ENCODE results near the gene CLECL1. TPM values are rescaled to one million over a fixed set of nuclear protein-coding genes. Genes with fewer than 3 reads are reported as not detected.
"Not testable (repeated sequence)": the region's sequence is repeated elsewhere in the genome, so short reads cannot be mapped to it uniquely, and the experiment has no call there.

Gene CLECL1
- polyA plus RNA-seq, 1 donor from 2014 or later: not detected

GRCh38 chr12:9682508-9682907 is 50.4 kb downstream of the CLECL1 start:
- not testable (repeated sequence) for H3K27ac ChIP-seq (ENCODE audit: low read length); H3K9me3 ChIP-seq (ENCODE audit: low read length); H2AFZ ChIP-seq (ENCODE audit: low read depth, low read length); H3F3A ChIP-seq (ENCODE audit: insufficient read depth, low read length, poor library complexity, severe bottlenecking); H3K4me3 ChIP-seq (ENCODE audit: low read length); H3K9me2 ChIP-seq (ENCODE audit: insufficient read depth, low read length); H3K4me2 ChIP-seq (ENCODE audit: low read length); H3K79me2 ChIP-seq (replicated peaks; ENCODE audit: insufficient read depth, low read length); H3K9ac ChIP-seq (ENCODE audit: low read length); H4K20me1 ChIP-seq (ENCODE audit: insufficient read depth); H3K27me3 ChIP-seq (ENCODE audit: insufficient read depth, low read depth, low read length); H3K36me3 ChIP-seq (ENCODE audit: insufficient read depth, low read length)

GRCh38 chr12:9674226-9674590 is 58.7 kb downstream of the CLECL1 start:
- TF ChIP-seq SMC3 (conservative IDR thresholded peaks at IDR 0.05; ENCODE audit: poor library complexity): no peak
- no peak for TF ChIP-seq TAF1 (IDR thresholded peaks at IDR 0.05; ENCODE audit: low read depth)
- no peak for TF ChIP-seq EP300 (conservative IDR thresholded peaks at IDR 0.05; ENCODE audit: poor library complexity, severe bottlenecking)
- TF ChIP-seq CTCF (IDR thresholded peaks at IDR 0.05; ENCODE audit: poor library complexity, severe bottlenecking): no peak
- TF ChIP-seq POLR2AphosphoS5 (IDR thresholded peaks at IDR 0.05): no peak
- no peak for TF ChIP-seq EZH2 (IDR thresholded peaks at IDR 0.05; ENCODE audit: borderline replicate concordance, insufficient read depth, low read length, poor library complexity, severe bottlenecking)
- no peak for TF ChIP-seq MXI1 (conservative IDR thresholded peaks at IDR 0.05; ENCODE audit: poor library complexity, severe bottlenecking)
- TF ChIP-seq RAD21 (conservative IDR thresholded peaks at IDR 0.05): no peak
- TF ChIP-seq REST (IDR thresholded peaks at IDR 0.05; ENCODE audit: borderline replicate concordance): no peak
- Histone ChIP-seq H3K27me3 (ENCODE audit: insufficient read depth, low read depth, low read length) (no peaks in the 10 kb centered on the region), H3K27ac (ENCODE audit: low read length) (no peak overlapping the region), H3K9ac (ENCODE audit: low read length) (no peak overlapping the region), H3K9me2 (ENCODE audit: insufficient read depth, low read length) (no peaks in the 10 kb centered on the region), H3K79me2 (replicated peaks; ENCODE audit: insufficient read depth, low read length) (no peaks in the 10 kb centered on the region), H3K4me2 (ENCODE audit: low read length) (no peak overlapping the region), H3F3A (ENCODE audit: insufficient read depth, low read length, poor library complexity, severe bottlenecking) (no peaks in the 10 kb centered on the region), H3K36me3 (ENCODE audit: insufficient read depth, low read length) (no peaks in the 10 kb centered on the region), H4K20me1 (ENCODE audit: insufficient read depth) (no peaks in the 10 kb centered on the region), H2AFZ (ENCODE audit: low read depth, low read length) (no peak overlapping the region), H3K4me3 (ENCODE audit: low read length) (no peak overlapping the region), H3K9me3 (ENCODE audit: low read length) (no peaks in the 10 kb centered on the region)
